M059J (cell line): ENCODE results near the gene ERAL1. TPM values are rescaled to one million over a fixed set of nuclear protein-coding genes. Genes with fewer than 3 reads are reported as not detected.
"Not testable (repeated sequence)": the region's sequence is repeated elsewhere in the genome, so short reads cannot be mapped to it uniquely, and the experiment has no call there.

Experiments
- DNase-seq: peaks from one replicate; pipeline ENCODE4 v3.0.0-alpha.2; 2012; ENCODE audit warnings: low read depth
- total RNA-seq: library from RNA; depleted of rRNA; stranded (reverse); fragments of >200 nt; shearing (Covaris generic); gene quantifications from 2 replicates; pipeline ENCODE4 v1.2.3, GENCODE V29; 2014

Gene ERAL1
- total RNA-seq, 1 experiment from 2014 or later = 34.4 TPM

- no peak for DNase-seq
Observed at GRCh38 chr17:28853295-28853694, 1.5 kb upstream of the ERAL1 start.

DNA sequence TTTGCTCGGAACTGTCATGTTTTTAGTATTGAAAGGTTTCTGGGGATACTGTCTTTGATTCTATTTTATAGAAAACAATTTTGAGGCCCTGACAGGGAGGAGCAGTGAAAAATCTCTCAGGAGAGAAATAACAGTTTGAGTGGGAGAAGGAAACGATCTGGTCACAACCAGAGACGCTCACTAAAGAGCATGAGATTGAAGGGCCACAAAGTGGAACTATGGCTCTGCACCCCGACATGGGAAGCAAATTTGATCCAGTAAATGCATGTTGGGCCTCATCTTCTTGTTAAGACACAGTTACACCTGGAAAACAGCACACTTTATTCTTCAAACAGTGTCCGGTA lies 492 bp downstream of the ERAL1 start:
- no peak for DNase-seq

DNA sequence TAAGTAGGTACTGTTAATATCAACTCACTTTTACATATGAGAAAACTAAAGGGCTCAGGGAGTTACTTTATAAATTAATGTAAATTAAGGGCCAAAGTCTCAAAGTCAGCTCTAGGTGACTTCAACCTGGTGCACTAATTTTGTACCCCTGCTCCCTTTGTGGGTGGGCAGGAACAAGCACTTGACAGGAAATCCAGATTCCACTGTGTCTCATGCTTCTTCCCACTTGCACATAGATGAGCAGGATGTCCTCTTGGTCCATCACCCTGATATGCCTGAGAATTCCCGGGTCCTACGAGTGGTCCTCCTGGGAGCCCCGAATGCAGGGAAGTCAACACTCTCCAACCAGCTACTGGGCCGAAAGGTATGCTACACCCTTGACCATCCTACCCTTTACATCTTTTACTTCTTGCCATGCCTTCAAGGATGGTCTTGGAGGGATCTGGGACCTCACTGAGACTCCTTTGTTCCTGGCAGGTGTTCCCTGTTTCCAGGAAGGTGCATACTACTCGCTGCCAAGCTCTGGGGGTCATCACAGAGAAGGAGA lies 1.3 kb downstream of the ERAL1 start:
- no peak for DNase-seq

DNA sequence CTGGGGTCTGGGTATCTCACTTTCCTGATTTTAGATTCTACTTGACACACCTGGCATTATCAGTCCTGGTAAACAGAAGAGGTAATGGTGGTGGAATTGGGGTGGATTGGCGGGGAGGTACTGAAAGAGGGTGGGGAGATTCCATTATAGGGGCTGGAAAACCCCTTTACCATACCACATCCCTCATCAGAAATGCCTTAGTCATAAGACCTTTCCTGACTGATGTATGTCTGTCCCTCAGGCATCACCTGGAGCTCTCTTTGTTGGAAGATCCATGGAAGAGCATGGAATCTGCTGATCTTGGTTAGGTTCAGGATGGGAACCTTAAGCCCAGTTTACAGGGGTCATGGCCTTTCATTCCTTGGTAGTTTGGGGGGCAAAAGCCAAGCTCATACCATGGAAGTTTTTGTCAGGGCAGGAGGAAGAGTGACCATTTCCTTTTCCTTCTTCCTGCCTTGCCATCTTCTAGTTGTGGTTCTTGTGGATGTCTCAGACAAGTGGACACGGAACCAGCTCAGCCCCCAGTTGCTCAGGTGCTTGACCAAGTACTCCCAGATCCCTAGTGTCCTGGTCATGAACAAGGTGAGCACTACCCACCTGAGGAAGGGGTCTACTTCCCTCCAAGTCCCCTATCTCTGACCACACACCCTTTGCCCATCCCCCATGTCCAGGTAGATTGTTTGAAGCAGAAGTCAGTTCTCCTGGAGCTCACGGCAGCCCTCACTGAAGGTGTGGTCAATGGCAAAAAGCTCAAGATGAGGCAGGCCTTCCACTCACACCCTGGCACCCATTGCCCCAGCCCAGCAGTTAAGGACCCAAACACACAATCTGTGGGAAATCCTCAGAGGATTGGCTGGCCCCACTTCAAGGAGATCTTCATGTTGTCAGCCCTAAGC lies 3.3 kb downstream of the ERAL1 start:
- no peak for DNase-seq

DNA sequence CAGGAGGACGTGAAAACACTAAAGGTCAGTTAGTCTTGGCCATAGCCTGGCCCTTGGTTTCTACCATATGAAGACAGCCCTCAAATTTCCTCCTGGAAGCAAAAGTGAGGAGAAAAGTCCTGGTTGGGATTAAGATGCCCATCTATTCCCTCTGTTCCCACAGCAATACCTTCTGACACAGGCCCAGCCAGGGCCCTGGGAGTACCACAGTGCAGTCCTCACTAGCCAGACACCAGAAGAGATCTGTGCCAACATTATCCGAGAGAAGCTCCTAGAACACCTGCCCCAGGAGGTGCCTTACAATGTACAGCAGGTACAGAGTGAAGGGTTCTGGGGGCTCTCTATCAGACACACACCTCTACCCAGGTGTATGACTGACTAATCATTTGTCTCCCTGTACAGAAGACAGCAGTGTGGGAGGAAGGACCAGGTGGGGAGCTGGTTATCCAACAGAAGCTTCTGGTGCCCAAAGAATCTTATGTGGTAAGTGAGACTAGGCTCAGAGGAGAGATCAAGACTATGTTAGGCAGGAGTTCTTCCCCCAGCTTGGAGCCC lies 4.1 kb downstream of the ERAL1 start:
- no peak for DNase-seq

GRCh38 chr17:28860363-28860808 lies 5.6 kb downstream of the ERAL1 start:
- DNase-seq = no peak

GRCh38 chr17:28861393-28862203 lies 6.8 kb downstream of the ERAL1 start:
- no peak for DNase-seq

DNA sequence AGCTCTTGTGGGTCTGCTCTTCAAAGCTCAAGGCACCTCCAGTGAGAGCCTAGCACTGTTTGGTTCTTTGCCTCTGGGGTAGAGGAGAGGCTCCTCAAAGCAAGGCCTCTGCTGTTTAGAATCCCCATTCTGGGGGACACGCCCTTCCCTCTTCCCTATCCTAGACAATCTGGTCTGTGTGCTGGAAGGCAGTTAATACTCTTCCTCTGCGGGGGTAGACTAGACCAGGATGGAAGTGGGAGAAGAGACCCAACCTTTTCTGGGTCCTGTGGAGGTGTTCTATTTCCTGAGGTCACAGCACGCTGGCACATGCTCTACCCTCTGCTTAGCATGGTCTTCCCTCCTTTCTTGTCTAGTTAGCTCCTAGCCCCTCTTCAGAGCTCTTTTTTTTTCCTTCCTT lies 7.7 kb downstream of the ERAL1 start:
- no peak for DNase-seq

- DNase-seq = no peak
Observed at GRCh38 chr17:28863953-28864352, 9.1 kb downstream of the ERAL1 start.

- no peak for DNase-seq
Observed at GRCh38 chr17:28864991-28865849, 10.4 kb downstream of the ERAL1 start.

DNA sequence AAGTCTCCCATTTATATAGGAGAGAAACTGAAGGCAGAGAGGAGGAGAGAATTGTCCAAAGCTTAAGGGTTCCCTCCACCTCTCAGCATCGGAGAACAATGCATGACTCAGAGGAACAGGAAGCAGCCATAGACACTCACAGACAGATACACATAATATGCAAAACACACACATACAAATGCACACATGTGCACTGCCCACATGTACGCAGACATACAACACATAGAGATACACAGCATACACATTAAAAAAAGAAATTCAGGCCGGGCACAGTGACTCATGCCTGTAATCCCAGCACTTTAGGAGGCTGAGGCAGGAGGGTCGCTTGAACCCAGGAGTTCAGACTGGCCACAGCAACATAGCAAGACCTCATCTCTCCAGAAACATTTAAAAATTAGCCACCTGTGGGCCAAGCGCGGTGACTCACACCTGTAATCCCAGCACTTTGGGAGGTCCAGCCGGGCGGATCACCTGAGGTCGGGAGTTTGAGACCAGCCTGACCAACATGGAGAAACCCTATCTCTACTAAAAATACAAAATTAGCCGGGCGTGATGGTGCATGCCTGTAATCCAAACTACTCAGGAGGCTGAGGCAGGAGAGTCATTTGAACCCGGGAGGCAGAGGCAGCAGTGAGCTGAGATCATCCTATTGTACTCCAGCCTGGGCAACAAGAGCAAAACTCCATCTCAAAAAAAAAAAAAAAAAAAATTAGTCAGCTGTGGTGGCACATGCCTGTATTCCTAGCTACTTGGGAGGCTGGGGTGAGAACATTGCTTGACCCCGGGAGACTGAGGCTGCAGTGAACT lies 11.3 kb downstream of the ERAL1 start:
- no peak for DNase-seq

- no peak for DNase-seq
Observed at GRCh38 chr17:28867276-28867675, 12.5 kb downstream of the ERAL1 start.

DNA sequence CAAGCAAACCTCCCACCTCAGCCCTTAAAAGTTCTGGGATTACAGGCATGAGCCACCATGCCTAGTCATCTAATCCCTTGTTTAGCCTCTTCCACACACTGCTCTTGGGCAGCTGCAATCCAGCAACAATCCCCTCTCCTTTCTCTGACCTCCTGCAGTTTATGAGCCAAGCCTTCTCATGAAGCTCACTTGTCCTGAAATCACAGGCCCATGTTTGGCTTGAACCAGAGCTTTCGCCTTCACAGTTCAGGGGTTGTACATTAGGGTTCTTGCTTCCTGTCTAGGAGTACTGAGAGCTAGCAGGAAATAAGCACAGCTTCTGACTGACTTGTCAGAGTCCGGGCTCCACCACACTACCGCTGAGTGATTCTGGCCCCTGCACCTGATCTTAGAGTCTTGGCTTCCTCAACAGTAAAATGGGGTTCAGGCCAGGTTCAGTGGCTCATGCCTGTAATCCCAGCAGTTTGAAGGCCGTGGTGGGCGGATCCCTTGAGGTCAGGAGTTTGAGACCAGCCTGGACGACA lies 16.3 kb downstream of the ERAL1 start:
- DNase-seq = no peak

DNA sequence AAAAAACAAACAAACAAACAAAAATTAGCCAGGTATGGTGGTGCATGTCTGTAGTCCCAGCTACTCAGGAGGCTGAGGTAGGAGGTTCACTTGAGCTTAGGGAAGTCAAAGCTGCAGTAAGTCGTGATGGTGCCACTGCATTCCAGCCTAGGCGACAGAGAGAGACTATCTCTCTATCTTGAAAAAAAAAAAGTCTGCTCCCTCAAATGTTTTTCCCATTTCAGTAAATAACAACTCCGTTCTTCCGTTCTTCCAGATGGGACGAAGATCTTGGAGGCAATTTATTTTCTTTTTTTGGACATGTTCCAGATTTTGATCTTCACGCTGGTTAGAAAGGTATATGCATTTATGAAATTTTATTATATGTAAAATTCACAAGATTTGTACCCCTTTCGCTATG lies 19.0 kb downstream of the ERAL1 start:
- DNase-seq = no peak

DNA sequence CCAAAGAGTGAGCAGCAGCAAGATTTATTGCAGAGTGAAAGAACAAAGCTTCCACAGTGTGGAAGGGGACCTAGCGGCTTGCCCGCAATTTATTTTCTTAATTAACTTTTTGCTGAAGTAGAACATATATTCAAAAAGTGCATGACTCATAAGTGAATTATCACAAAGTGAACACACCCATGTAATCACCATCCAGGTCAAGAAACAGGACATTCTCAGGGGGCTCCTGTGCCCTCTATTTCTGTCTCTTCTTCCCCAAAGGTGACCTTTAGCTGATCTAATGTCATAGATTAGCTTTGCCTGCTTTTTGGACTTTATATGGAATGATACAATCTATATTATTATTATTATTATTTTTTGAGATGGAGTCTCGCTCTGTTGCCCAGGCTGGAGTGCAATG lies 19.9 kb downstream of the ERAL1 start:
- no peak for DNase-seq

- no peak for DNase-seq
Observed at GRCh38 chr17:28875848-28876550, 21.2 kb downstream of the ERAL1 start.

DNA sequence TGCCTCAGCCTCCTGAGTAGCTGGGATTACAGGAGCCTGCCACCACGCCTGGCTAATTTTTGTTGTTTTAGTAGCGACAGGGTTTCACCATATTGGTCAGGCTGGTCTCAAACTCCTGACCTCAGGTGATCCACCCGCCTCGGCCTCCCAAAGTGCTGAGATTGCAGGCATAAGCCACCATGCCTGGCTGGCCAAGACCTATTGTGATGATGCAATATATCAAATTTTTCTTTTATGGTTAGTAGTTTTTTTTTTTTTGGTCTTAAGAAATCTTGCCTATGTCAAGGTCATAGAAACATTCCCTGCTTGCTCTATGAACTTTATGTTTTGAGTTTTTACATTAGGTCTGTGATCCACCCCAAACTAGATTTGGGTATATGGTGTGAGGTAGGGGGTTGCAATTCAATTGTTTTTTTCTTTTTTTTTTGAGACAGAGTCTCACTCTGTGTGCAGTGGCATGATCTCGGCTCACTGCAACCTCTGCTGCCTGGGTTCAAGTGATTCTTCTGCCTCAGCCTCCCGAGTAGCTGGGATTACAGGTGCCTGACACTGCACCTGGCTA lies 22.4 kb downstream of the ERAL1 start:
- not testable (repeated sequence) for DNase-seq

GRCh38 chr17:28878158-28878910 lies 23.5 kb downstream of the ERAL1 start:
- DNase-seq = peak; percentile 40

- DNase-seq = peak; percentile 40
Observed at GRCh38 chr17:28878981-28879380, 24.2 kb downstream of the ERAL1 start.
